Adrenal gland (tissue), 5 donors: ENCODE results near the gene CDKAL1.

Source experiments
- CTCF ChIP-seq, 6 experiments: fragments of 450-650 bp in 4 of 6; fragments of 200-600 bp in 2 of 6; sonication (generic) in 1 of 6; IDR thresholded peaks; 1 replicate in 5 of 6; 2 replicates in 1 of 6; pipeline versions ENCODE4 v1.5.1 to v1.8.0; 2016 to 2021; ENCODE audit warnings: antibody characterized with exemption in 6 of 6, mild to moderate bottlenecking in 2 of 6, moderate library complexity in 1 of 6
- POLR2A ChIP-seq, 2 donors: fragments of 450-650 bp; IDR thresholded peaks; one replicate each; pipeline ENCODE4 v1.6.1; 2017; ENCODE audit warnings: antibody characterized with exemption in 2 of 2, mild to moderate bottlenecking in 2 of 2, moderate library complexity in 1 of 2
- donor health status: DM: no; HTN: no; CAD: no.

GRCh38 chr6:21150667-21151066 lies 616.4 kb downstream of the CDKAL1 start:
- TF ChIP-seq CTCF (IDR thresholded peaks at IDR 0.05) (no peak), POLR2A (IDR thresholded peaks at IDR 0.05) (no peak)
